ENCODE results near the gene UBE2V1. TPM values are rescaled to one million over a fixed set of nuclear protein-coding genes. Genes with fewer than 3 reads are reported as not detected.

UBE2V1 gene
- total and polyA plus RNA-seq, 2 donors (not counting 3 experiments of a cell fraction or from before 2014, with no cell fraction given): 145 to 156 TPM

GRCh38 chr20:50121858-50122271 lies 8.9 kb upstream of the UBE2V1 start:
- H4K20me1 ChIP-seq (replicated peaks; ENCODE audit: control insufficient read depth, extremely low read depth, insufficient read depth, low read length): no peaks in the 10 kb centered on the region
- ChIA-PET CTCF (interaction anchor here (1.4 to 10.7 kb wide), 10 partner anchors 12 to 143 kb away, joined by 5 to 309 read pairs (median 28); partner anchors contain the start of gene PEDS1), POLR2A (interaction anchor here (1.0 to 1.4 kb wide), 2 partner anchors 23 to 48 kb away, joined by 3 to 6 read pairs; no protein-coding TSS in a partner anchor)
- H2AFZ ChIP-seq (ENCODE audit: low read depth, low read length): no peak overlapping the region
- FAIRE-seq: peak; percentile 59
- no peak for DNase-seq (ENCODE audit: low read depth, low spot score)
- peaks cover 10 to 28% of the 10 kb centered on the region in 2 experiments for H3K36me3 ChIP-seq (ENCODE audit: control insufficient read depth in 2 of 2, extremely low read depth in 1 of 2, insufficient read depth in 2 of 2, low read length in 2 of 2)
- no peak overlapping the region for H3K9ac ChIP-seq (replicated peaks; ENCODE audit: extremely low read depth, insufficient read depth, low read length)
- H3K79me2 ChIP-seq (ENCODE audit: control insufficient read depth, insufficient read depth, low read length): no peaks in the 10 kb centered on the region
- H3K27me3 ChIP-seq (ENCODE audit: control insufficient read depth in 2 of 2, insufficient read depth in 2 of 2, low read length in 2 of 2): no peaks in the 10 kb centered on the region
- TF ChIP-seq, protein P1, sequence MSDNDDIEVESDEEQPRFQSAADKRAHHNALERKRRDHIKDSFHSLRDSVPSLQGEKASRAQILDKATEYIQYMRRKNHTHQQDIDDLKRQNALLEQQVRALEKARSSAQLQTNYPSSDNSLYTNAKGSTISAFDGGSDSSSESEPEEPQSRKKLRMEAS (IDR thresholded peaks at IDR 0.05; ENCODE audit: insufficient read depth, insufficient read length): no peak
- TF ChIP-seq, protein P2, sequence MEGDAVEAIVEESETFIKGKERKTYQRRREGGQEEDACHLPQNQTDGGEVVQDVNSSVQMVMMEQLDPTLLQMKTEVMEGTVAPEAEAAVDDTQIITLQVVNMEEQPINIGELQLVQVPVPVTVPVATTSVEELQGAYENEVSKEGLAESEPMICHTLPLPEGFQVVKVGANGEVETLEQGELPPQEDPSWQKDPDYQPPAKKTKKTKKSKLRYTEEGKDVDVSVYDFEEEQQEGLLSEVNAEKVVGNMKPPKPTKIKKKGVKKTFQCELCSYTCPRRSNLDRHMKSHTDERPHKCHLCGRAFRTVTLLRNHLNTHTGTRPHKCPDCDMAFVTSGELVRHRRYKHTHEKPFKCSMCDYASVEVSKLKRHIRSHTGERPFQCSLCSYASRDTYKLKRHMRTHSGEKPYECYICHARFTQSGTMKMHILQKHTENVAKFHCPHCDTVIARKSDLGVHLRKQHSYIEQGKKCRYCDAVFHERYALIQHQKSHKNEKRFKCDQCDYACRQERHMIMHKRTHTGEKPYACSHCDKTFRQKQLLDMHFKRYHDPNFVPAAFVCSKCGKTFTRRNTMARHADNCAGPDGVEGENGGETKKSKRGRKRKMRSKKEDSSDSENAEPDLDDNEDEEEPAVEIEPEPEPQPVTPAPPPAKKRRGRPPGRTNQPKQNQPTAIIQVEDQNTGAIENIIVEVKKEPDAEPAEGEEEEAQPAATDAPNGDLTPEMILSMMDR (IDR thresholded peaks at IDR 0.05; ENCODE audit: extremely low read depth in 1 of 2, insufficient read depth in 1 of 2, low read depth in 1 of 2, low read length in 2 of 2): no peak
- TF ChIP-seq EZH2 (IDR thresholded peaks at IDR 0.05; ENCODE audit: borderline replicate concordance, low read depth, low read length, severe bottlenecking) (no peak), POLR2AphosphoS5 (IDR thresholded peaks at IDR 0.05; ENCODE audit: insufficient read depth, low read depth, low read length) (no peak)
- H3K27ac ChIP-seq (ENCODE audit: insufficient read depth, low read depth, low read length): no peak overlapping the region
- intact Hi-C loops (cut with micrococcal nuclease) (loop anchor here (1.0 kb wide), 1 partner anchor 47 kb away; no protein-coding TSS in a partner anchor), dilution Hi-C loops (cut with MboI; ENCODE audit: extremely low pct_ligation_motif_present, low sequenced_read_pairs) (no loop called here)
- no peaks in the 10 kb centered on the region for H3K9me1 ChIP-seq (replicated peaks; ENCODE audit: control insufficient read depth, extremely low read depth, insufficient read depth, low read length)
- no peaks in the 10 kb centered on the region for H3K4me1 ChIP-seq (ENCODE audit: control insufficient read depth, extremely low read depth, insufficient read depth, low read length)
- no peak overlapping the region for H3K4me2 ChIP-seq (ENCODE audit: insufficient read depth, low read length)
- H3K4me3 ChIP-seq (replicated peaks in 1 of 3; ENCODE audit: insufficient read depth in 1 of 3, low read depth in 1 of 3, low read length in 3 of 3): no peak overlapping the region
- H3K9me3 ChIP-seq (replicated peaks; ENCODE audit: control insufficient read depth, insufficient read depth, low read length): no peaks in the 10 kb centered on the region
- BruUV-seq (replicated peaks): no TSS peak

Data from endothelial cell of umbilical vein (primary cell).